Measurements from ENCODE around the gene CYBC1. TPM values are rescaled to one million over a fixed set of nuclear protein-coding genes. Genes with fewer than 3 reads are reported as not detected.

Gene CYBC1
- total RNA-seq, 4 donors from 2014 or later = 45.4 to 106 (median 86.4) TPM

GRCh38 chr17:82435601-82436583 lies 14.7 kb downstream of the CYBC1 start:
- TF ChIP-seq, protein P1, sequence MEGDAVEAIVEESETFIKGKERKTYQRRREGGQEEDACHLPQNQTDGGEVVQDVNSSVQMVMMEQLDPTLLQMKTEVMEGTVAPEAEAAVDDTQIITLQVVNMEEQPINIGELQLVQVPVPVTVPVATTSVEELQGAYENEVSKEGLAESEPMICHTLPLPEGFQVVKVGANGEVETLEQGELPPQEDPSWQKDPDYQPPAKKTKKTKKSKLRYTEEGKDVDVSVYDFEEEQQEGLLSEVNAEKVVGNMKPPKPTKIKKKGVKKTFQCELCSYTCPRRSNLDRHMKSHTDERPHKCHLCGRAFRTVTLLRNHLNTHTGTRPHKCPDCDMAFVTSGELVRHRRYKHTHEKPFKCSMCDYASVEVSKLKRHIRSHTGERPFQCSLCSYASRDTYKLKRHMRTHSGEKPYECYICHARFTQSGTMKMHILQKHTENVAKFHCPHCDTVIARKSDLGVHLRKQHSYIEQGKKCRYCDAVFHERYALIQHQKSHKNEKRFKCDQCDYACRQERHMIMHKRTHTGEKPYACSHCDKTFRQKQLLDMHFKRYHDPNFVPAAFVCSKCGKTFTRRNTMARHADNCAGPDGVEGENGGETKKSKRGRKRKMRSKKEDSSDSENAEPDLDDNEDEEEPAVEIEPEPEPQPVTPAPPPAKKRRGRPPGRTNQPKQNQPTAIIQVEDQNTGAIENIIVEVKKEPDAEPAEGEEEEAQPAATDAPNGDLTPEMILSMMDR (IDR thresholded peaks at IDR 0.05) = no peak
- TF ChIP-seq POLR2A (IDR thresholded peaks at IDR 0.05) = no peak
- no peak for TF ChIP-seq EP300 (IDR thresholded peaks at IDR 0.05)
- Histone ChIP-seq H3K4me1 (peaks cover 0 to 6% (median 3%) of the 10 kb centered on the region in 4 donors), H3K27me3 (no peaks in the 10 kb centered on the region), H3K4me3 (no peak overlapping the region), H3K9me3 (no peaks in the 10 kb centered on the region), H3K27ac (no peak overlapping the region), H3K36me3 (peaks cover 0 to 88% (median 10%) of the 10 kb centered on the region in 3 donors)
- WGBS, 2 donors = 87% methylated on average over 17 to 32 of the region's 43 CpGs
- no peak for DNase-seq (ENCODE audit: low spot score in 2 of 2)

DNA sequence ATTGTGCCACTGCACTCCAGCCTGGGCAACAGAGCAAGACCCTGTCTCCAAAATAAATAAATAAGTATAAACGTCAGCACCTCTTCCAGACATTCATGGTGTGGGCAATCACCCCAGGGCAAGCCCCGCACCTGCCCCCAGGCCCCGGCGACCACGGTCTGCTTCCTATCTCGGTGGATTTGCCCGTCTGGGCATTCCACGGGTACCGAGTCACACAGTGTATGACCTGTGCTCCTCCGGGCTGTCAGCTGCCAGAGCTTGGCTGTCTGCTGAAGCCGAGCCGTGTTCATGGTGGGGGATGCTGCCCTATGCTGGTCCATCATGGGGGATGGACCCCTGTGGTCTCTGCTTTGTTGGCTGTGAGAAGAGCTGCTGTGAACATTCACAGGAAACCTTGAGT lies 15.4 kb downstream of the CYBC1 start:
- no peak for TF ChIP-seq EP300 (IDR thresholded peaks at IDR 0.05)
- TF ChIP-seq POLR2A (IDR thresholded peaks at IDR 0.05) = no peak
- TF ChIP-seq, protein P1 (IDR thresholded peaks at IDR 0.05) = no peak
- H3K4me3 ChIP-seq = no peak overlapping the region
- H3K27ac ChIP-seq = no peak overlapping the region
- peaks cover 0 to 4% (median 0%) of the 10 kb centered on the region in 4 donors for H3K4me1 ChIP-seq
- 84% methylated on average over 11 to 12 of the region's 12 CpGs for WGBS, 2 donors
- no peak for DNase-seq (ENCODE audit: low spot score in 2 of 2)
- H3K27me3 ChIP-seq = no peaks in the 10 kb centered on the region
- H3K9me3 ChIP-seq = no peaks in the 10 kb centered on the region
- peaks cover 0 to 86% (median 10%) of the 10 kb centered on the region in 3 donors for H3K36me3 ChIP-seq

- no peaks in the 10 kb centered on the region for H3K4me1 ChIP-seq
- WGBS, 2 donors = 62 to 63% methylated on average over 3 of the region's 3 CpGs
- TF ChIP-seq EP300 (IDR thresholded peaks at IDR 0.05) = no peak
- TF ChIP-seq POLR2A (IDR thresholded peaks at IDR 0.05) = no peak
- TF ChIP-seq, protein P1 (IDR thresholded peaks at IDR 0.05) = no peak
- no peak overlapping the region for H3K27ac ChIP-seq
- H3K9me3 ChIP-seq = no peaks in the 10 kb centered on the region
- no peak overlapping the region for H3K4me3 ChIP-seq
- H3K27me3 ChIP-seq = no peaks in the 10 kb centered on the region
- peaks cover 0 to 86% (median 10%) of the 10 kb centered on the region in 3 donors for H3K36me3 ChIP-seq
- no peak for DNase-seq (ENCODE audit: low spot score in 2 of 2)
Observed at GRCh38 chr17:82434216-82434565, 16.4 kb downstream of the CYBC1 start.

GRCh38 chr17:82433560-82434215 lies 16.9 kb downstream of the CYBC1 start:
- no peaks in the 10 kb centered on the region for H3K9me3 ChIP-seq
- H3K4me1 ChIP-seq = no peaks in the 10 kb centered on the region
- no peak overlapping the region for H3K4me3 ChIP-seq
- H3K27me3 ChIP-seq = no peaks in the 10 kb centered on the region
- TF ChIP-seq EP300 (IDR thresholded peaks at IDR 0.05) (no peak), POLR2A (IDR thresholded peaks at IDR 0.05) (no peak)
- TF ChIP-seq, protein P1 (IDR thresholded peaks at IDR 0.05) = no peak
- DNase-seq (ENCODE audit: low spot score in 2 of 2) = no peak
- WGBS, 2 donors = 87 to 96% methylated on average over 18 to 23 of the region's 32 CpGs
- no peak overlapping the region for H3K27ac ChIP-seq
- peaks cover 0 to 86% (median 10%) of the 10 kb centered on the region in 3 donors for H3K36me3 ChIP-seq

DNA sequence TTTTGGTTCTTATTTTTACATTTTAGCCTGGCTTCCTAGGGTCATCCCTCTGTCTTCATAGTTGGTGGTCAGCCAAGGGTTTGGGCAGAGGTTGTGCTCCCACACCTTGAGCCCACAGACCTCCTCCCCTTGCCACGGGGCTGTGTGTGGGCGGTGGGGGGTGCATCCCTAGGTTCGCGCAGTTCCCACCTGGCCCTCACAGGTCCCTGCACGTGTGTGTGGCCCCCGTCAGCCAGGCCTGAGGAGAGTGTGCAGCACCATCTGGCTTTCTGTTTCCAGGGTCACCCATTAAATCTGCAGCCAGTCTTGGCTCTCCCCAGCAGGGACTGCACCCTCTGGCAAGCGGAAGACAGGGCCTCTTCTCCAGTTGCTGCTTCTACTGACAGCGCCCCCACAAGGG lies 18.5 kb downstream of the CYBC1 start:
- no peak for TF ChIP-seq EP300 (IDR thresholded peaks at IDR 0.05)
- no peak for TF ChIP-seq POLR2A (IDR thresholded peaks at IDR 0.05)
- TF ChIP-seq, protein P1 (IDR thresholded peaks at IDR 0.05) = no peak
- Histone ChIP-seq H3K27me3 (no peaks in the 10 kb centered on the region), H3K36me3 (peaks cover 0 to 78% (median 10%) of the 10 kb centered on the region in 3 donors), H3K27ac (no peak overlapping the region), H3K4me1 (no peaks in the 10 kb centered on the region), H3K9me3 (no peaks in the 10 kb centered on the region), H3K4me3 (no peak overlapping the region)
- WGBS, 2 donors = 63 to 76% methylated on average over 2 to 8 of the region's 8 CpGs
- DNase-seq (ENCODE audit: low spot score in 2 of 2) = no peak

Data from tibial nerve (tissue), 4 donors.